ENCODE data around the gene SHISA9.

DNA sequence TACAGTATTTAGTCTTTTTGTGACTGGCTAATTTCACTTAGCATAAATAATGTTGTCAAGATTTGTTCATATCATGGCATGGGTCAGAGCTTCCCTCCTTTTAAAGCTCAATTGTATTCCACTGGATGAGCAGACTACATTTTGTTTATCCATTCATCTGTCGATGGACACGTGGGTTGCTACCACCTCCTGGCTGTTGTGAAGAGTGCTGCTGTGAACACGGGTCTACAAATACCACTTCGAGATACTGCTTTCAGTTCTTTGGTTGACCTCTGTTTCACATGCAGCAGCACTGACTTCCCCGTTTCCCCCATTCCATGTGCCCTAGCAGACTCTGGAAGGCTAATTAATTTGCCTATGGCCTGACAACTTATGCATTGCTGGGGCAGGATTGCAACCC lies 285.4 kb downstream of the SHISA9 start:
- TF ChIP-seq, protein P1, sequence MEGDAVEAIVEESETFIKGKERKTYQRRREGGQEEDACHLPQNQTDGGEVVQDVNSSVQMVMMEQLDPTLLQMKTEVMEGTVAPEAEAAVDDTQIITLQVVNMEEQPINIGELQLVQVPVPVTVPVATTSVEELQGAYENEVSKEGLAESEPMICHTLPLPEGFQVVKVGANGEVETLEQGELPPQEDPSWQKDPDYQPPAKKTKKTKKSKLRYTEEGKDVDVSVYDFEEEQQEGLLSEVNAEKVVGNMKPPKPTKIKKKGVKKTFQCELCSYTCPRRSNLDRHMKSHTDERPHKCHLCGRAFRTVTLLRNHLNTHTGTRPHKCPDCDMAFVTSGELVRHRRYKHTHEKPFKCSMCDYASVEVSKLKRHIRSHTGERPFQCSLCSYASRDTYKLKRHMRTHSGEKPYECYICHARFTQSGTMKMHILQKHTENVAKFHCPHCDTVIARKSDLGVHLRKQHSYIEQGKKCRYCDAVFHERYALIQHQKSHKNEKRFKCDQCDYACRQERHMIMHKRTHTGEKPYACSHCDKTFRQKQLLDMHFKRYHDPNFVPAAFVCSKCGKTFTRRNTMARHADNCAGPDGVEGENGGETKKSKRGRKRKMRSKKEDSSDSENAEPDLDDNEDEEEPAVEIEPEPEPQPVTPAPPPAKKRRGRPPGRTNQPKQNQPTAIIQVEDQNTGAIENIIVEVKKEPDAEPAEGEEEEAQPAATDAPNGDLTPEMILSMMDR (IDR thresholded peaks at IDR 0.05), result no peak
- TF ChIP-seq POLR2A (IDR thresholded peaks at IDR 0.05), result no peak
